Panc1 (cell line): ENCODE results near the gene SMIM38.

ENCODE experiments used
- CTCF ChIP-seq: fragments of 450-650 bp; IDR thresholded peaks from 2 replicates; pipeline ENCODE4 v1.5.1; 2017; ENCODE audit warnings: mild to moderate bottlenecking
- SIN3A ChIP-seq: IDR thresholded peaks from 2 replicates; pipeline ENCODE4 v1.6.1; 2012; ENCODE audit warnings: low read depth, mild to moderate bottlenecking, low read length, moderate library complexity, borderline replicate concordance; ENCODE audit not compliant: insufficient read depth
- TF ChIP-seq, protein P1 (sequence below), 2 experiments: IDR thresholded peaks; 2 replicates each; pipeline ENCODE4 v1.6.1; 2011 to 2012; ENCODE audit warnings: low read depth in 2 of 2, control low read depth in 1 of 2, low read length in 1 of 2, mild to moderate bottlenecking in 1 of 2, moderate library complexity in 1 of 2; ENCODE audit not compliant: insufficient read depth in 1 of 2

GRCh38 chr11:69131121-69131566, 24.6 kb upstream of the SMIM38 start:
- TF ChIP-seq CTCF (no peak), SIN3A (no peak)
- TF ChIP-seq, protein P1, sequence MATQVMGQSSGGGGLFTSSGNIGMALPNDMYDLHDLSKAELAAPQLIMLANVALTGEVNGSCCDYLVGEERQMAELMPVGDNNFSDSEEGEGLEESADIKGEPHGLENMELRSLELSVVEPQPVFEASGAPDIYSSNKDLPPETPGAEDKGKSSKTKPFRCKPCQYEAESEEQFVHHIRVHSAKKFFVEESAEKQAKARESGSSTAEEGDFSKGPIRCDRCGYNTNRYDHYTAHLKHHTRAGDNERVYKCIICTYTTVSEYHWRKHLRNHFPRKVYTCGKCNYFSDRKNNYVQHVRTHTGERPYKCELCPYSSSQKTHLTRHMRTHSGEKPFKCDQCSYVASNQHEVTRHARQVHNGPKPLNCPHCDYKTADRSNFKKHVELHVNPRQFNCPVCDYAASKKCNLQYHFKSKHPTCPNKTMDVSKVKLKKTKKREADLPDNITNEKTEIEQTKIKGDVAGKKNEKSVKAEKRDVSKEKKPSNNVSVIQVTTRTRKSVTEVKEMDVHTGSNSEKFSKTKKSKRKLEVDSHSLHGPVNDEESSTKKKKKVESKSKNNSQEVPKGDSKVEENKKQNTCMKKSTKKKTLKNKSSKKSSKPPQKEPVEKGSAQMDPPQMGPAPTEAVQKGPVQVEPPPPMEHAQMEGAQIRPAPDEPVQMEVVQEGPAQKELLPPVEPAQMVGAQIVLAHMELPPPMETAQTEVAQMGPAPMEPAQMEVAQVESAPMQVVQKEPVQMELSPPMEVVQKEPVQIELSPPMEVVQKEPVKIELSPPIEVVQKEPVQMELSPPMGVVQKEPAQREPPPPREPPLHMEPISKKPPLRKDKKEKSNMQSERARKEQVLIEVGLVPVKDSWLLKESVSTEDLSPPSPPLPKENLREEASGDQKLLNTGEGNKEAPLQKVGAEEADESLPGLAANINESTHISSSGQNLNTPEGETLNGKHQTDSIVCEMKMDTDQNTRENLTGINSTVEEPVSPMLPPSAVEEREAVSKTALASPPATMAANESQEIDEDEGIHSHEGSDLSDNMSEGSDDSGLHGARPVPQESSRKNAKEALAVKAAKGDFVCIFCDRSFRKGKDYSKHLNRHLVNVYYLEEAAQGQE (IDR thresholded peaks at IDR 0.05; ENCODE audit: insufficient read depth in 1 of 2, low read depth in 2 of 2, low read length in 1 of 2): no peak
